ENCODE measurements around the gene PHLDB2. TPM values are rescaled to one million over a fixed set of nuclear protein-coding genes. Genes with fewer than 3 reads are reported as not detected.
A peak's percentile ranks its signal among the peaks of the same experiment; 100 is the strongest.

Gene PHLDB2
- total RNA-seq, 5 donors from 2014 or later (not counting 1 experiment from before 2014, with no cell fraction given), result 2.0 to 12.1 (median 3.9) TPM

DNA sequence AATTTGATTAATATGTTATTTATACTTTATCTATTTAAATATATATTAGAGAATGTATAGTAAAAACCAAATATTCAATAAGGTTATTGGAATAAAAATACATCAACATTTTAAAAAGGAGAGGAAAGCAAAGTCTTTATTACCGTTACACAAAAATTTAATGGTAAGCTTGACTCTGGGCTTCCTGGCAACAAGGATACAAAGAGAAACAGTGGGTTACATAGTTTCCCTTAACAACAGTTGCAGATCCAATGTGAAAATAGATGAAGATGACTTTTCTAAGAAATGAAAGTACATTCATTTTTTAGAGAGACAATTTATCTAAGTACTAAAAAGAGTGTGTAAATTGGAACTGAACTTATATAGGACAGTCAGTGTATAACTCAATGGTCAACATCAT is 6.0 kb upstream of the PHLDB2 start:
- no peak overlapping the region for H3K4me3 ChIP-seq (ENCODE audit: control insufficient read depth in 1 of 2, extremely low read depth in 1 of 2, low read length in 1 of 2)
- Mint-ChIP-seq H3K4me1 (peaks cover 6 to 11% (median 7%) of the 10 kb centered on the region in 3 donors), H3K27ac (no peak overlapping the region), H3K4me3 (no peak overlapping the region), H3K9me3 (no peaks in the 10 kb centered on the region), H3K36me3 (no peaks in the 10 kb centered on the region), H3K27me3 (peaks cover 5 to 10% of the 10 kb centered on the region in 2 donors)
- WGBS (ENCODE audit: insufficient coverage), result no CpG with 5 or more reads among the region's 1 CpG
- no peak for ATAC-seq (replicated peaks in 1 of 4)
- CTCF ChIA-PET, result no interaction called here
- DNase-seq, result no peak
- H3K9me3 ChIP-seq, result no peaks in the 10 kb centered on the region
- no peaks in the 10 kb centered on the region for H3K27me3 ChIP-seq (replicated peaks in 1 of 2; ENCODE audit: control insufficient read depth in 2 of 2, extremely low read depth in 1 of 2, insufficient read depth in 2 of 2, low read length in 1 of 2)
- no peak overlapping the region for H3K27ac ChIP-seq (ENCODE audit: low read length)
- peaks cover 0 to 8% of the 10 kb centered on the region in 2 experiments for H3K4me1 ChIP-seq (ENCODE audit: control insufficient read depth in 1 of 2, extremely low read depth in 1 of 2, insufficient read depth in 2 of 2, low read length in 2 of 2)
- POLR2A ChIA-PET, result no interaction called here
- H3K36me3 ChIP-seq (ENCODE audit: control insufficient read depth in 2 of 2, extremely low read depth in 1 of 2, insufficient read depth in 1 of 2, low read length in 1 of 2), result no peaks in the 10 kb centered on the region

- Histone ChIP-seq H3K9me3 (no peaks in the 10 kb centered on the region), H3K27ac (ENCODE audit: low read length) (no peak overlapping the region), H3K27me3 (replicated peaks in 1 of 2; ENCODE audit: control insufficient read depth in 2 of 2, extremely low read depth in 1 of 2, insufficient read depth in 2 of 2, low read length in 1 of 2) (peaks cover 0 to 7% of the 10 kb centered on the region in 2 experiments), H3K4me1 (ENCODE audit: control insufficient read depth in 1 of 2, extremely low read depth in 1 of 2, insufficient read depth in 2 of 2, low read length in 2 of 2) (peaks cover 8 to 9% of the 10 kb centered on the region in 2 experiments), H3K36me3 (ENCODE audit: control insufficient read depth in 2 of 2, extremely low read depth in 1 of 2, insufficient read depth in 1 of 2, low read length in 1 of 2) (no peaks in the 10 kb centered on the region), H3K4me3 (ENCODE audit: control insufficient read depth in 1 of 2, extremely low read depth in 1 of 2, low read length in 1 of 2) (no peak overlapping the region)
- no peak overlapping the region for H3K4me3 Mint-ChIP-seq
- DNase-seq (no peak), ATAC-seq (replicated peaks in 1 of 4) (no peak)
- ChIA-PET CTCF (no interaction called here), POLR2A (no interaction called here)
- peaks cover 8 to 16% (median 15%) of the 10 kb centered on the region in 3 donors for H3K4me1 Mint-ChIP-seq
- no peak overlapping the region for H3K27ac Mint-ChIP-seq
- no CpG with 5 or more reads among the region's 2 CpGs for WGBS (ENCODE audit: insufficient coverage)
- H3K27me3 Mint-ChIP-seq, result peaks cover 10 to 12% of the 10 kb centered on the region in 2 donors
- H3K9me3 Mint-ChIP-seq, result no peaks in the 10 kb centered on the region
- H3K36me3 Mint-ChIP-seq, result no peaks in the 10 kb centered on the region
These were observed 4.1 kb upstream of the PHLDB2 start for GRCh38 chr3:111854990-111855389.

DNA sequence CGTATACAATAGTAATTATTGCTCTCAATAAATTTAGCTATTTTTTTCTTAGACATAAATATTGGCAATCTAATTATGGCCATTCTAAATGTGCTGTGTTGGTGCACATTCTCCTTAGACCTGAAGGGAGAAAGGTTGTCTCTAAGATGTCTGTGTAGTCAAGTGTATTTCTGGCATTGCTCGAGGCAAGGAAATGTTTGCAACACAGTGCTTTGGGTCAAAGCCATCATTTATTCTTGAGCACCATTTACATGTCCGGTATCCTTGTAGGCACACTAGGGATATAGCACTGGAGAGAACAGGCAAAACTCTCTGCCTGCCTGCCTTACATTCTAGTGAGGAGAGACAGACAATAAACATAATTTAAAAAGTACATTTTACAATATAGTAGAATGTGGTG is 2.6 kb upstream of the PHLDB2 start:
- Mint-ChIP-seq H3K4me3 (no peak overlapping the region), H3K4me1 (peaks cover 21 to 23% (median 22%) of the 10 kb centered on the region in 3 donors), H3K36me3 (no peaks in the 10 kb centered on the region), H3K9me3 (no peaks in the 10 kb centered on the region), H3K27ac (no peak overlapping the region), H3K27me3 (peaks cover 12 to 19% of the 10 kb centered on the region in 2 donors)
- Histone ChIP-seq H3K36me3 (ENCODE audit: control insufficient read depth in 2 of 2, extremely low read depth in 1 of 2, insufficient read depth in 1 of 2, low read length in 1 of 2) (no peaks in the 10 kb centered on the region), H3K27me3 (replicated peaks in 1 of 2; ENCODE audit: control insufficient read depth in 2 of 2, extremely low read depth in 1 of 2, insufficient read depth in 2 of 2, low read length in 1 of 2) (peaks cover 0 to 12% of the 10 kb centered on the region in 2 experiments), H3K9me3 (no peaks in the 10 kb centered on the region), H3K27ac (ENCODE audit: low read length) (no peak overlapping the region), H3K4me3 (ENCODE audit: control insufficient read depth in 1 of 2, extremely low read depth in 1 of 2, low read length in 1 of 2) (no peak overlapping the region), H3K4me1 (ENCODE audit: control insufficient read depth in 1 of 2, extremely low read depth in 1 of 2, insufficient read depth in 2 of 2, low read length in 2 of 2) (peaks cover 13 to 15% of the 10 kb centered on the region in 2 experiments)
- DNase-seq, result no peak
- POLR2A ChIA-PET, result no interaction called here
- no peak for ATAC-seq (replicated peaks in 1 of 4)
- CTCF ChIA-PET, result interaction anchor here in 1 of 2 donors (0.6 kb wide), 1 partner anchor 1338 kb away, joined by 3 read pairs; no protein-coding TSS in a partner anchor
- WGBS (ENCODE audit: insufficient coverage), result no CpG with 5 or more reads among the region's 3 CpGs

DNA sequence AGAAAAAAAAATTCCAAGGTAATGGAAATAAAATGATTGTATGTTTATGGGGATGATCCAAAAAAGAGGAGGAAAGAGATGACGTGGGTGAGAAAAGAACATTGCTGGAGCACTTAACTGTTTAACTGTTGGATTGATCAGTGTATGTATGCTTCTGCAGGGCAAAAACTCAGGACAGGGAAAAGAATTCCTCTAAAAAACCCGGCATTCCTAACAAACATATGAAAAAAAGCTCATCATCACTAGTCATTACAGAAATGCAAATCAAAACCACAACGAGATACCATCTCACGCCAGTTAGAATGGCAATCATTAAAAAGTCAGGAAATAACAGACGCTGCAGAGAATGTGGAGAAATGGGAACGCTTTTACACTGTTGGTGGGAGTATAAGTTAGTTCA is 1.6 kb upstream of the PHLDB2 start:
- Histone ChIP-seq H3K27me3 (replicated peaks in 1 of 2; ENCODE audit: control insufficient read depth in 2 of 2, extremely low read depth in 1 of 2, insufficient read depth in 2 of 2, low read length in 1 of 2) (peaks cover 0 to 12% of the 10 kb centered on the region in 2 experiments), H3K36me3 (ENCODE audit: control insufficient read depth in 2 of 2, extremely low read depth in 1 of 2, insufficient read depth in 1 of 2, low read length in 1 of 2) (no peaks in the 10 kb centered on the region), H3K27ac (ENCODE audit: low read length) (no peak overlapping the region), H3K4me1 (ENCODE audit: control insufficient read depth in 1 of 2, extremely low read depth in 1 of 2, insufficient read depth in 2 of 2, low read length in 2 of 2) (peaks cover 10 to 15% of the 10 kb centered on the region in 2 experiments), H3K9me3 (no peaks in the 10 kb centered on the region), H3K4me3 (ENCODE audit: control insufficient read depth in 1 of 2, extremely low read depth in 1 of 2, low read length in 1 of 2) (no peak overlapping the region)
- H3K36me3 Mint-ChIP-seq, result no peaks in the 10 kb centered on the region
- WGBS (ENCODE audit: insufficient coverage), result 70% methylated on average over 2 of the region's 6 CpGs
- no peak overlapping the region for H3K4me3 Mint-ChIP-seq
- H3K9me3 Mint-ChIP-seq, result no peaks in the 10 kb centered on the region
- H3K4me1 Mint-ChIP-seq, result peaks cover 16 to 20% (median 19%) of the 10 kb centered on the region in 3 donors
- POLR2A ChIA-PET, result interaction anchor here in 1 of 2 donors (0.7 kb wide), 1 partner anchor 131 kb away, joined by 5 read pairs; no protein-coding TSS in a partner anchor
- ATAC-seq (replicated peaks in 1 of 4), result no peak
- H3K27me3 Mint-ChIP-seq, result peaks cover 13 to 22% of the 10 kb centered on the region in 2 donors
- H3K27ac Mint-ChIP-seq, result no peak overlapping the region
- CTCF ChIA-PET, result interaction anchor here (0.6 to 1.5 kb wide), 3 partner anchors 9 to 1337 kb away, joined by 3 read pairs; no protein-coding TSS in a partner anchor
- DNase-seq, result no peak

GRCh38 chr3:111858642-111859041 is 423 bp upstream of the PHLDB2 start:
- H3K36me3 ChIP-seq (ENCODE audit: control insufficient read depth in 2 of 2, extremely low read depth in 1 of 2, insufficient read depth in 1 of 2, low read length in 1 of 2), result no peaks in the 10 kb centered on the region
- Mint-ChIP-seq H3K4me1 (peaks cover 16 to 20% (median 19%) of the 10 kb centered on the region in 3 donors), H3K27me3 (peaks cover 22% of the 10 kb centered on the region in 2 donors), H3K27ac (no peak overlapping the region), H3K36me3 (no peaks in the 10 kb centered on the region), H3K9me3 (no peaks in the 10 kb centered on the region), H3K4me3 (peak overlapping the region; percentile 87 to 92 (median 91))
- H3K4me1 ChIP-seq (ENCODE audit: control insufficient read depth in 1 of 2, extremely low read depth in 1 of 2, insufficient read depth in 2 of 2, low read length in 2 of 2), result peaks cover 7 to 15% of the 10 kb centered on the region in 2 experiments
- H3K9me3 ChIP-seq, result no peaks in the 10 kb centered on the region
- ChIA-PET CTCF (interaction anchor here in 1 of 2 donors (1.0 to 2.7 kb wide), 4 partner anchors 8 to 191 kb away, joined by 3 to 11 read pairs (median 4); no protein-coding TSS in a partner anchor), POLR2A (interaction anchor here (0.7 to 0.9 kb wide), 2 partner anchors 35 to 120 kb away, joined by 3 to 4 read pairs; partner anchors contain the start of gene ABHD10 (in 1 of the 2))
- no peak overlapping the region for H3K27ac ChIP-seq (ENCODE audit: low read length)
- ATAC-seq (replicated peaks in 1 of 4) (no peak), DNase-seq (no peak)
- WGBS (ENCODE audit: insufficient coverage), result 76% methylated on average over 8 of the region's 10 CpGs
- H3K4me3 ChIP-seq (ENCODE audit: control insufficient read depth in 1 of 2, extremely low read depth in 1 of 2, low read length in 1 of 2), result peak overlapping the region in 1 of 2 donors; percentile 67
- H3K27me3 ChIP-seq (replicated peaks in 1 of 2; ENCODE audit: control insufficient read depth in 2 of 2, extremely low read depth in 1 of 2, insufficient read depth in 2 of 2, low read length in 1 of 2), result peaks cover 0 to 12% of the 10 kb centered on the region in 2 experiments

DNA sequence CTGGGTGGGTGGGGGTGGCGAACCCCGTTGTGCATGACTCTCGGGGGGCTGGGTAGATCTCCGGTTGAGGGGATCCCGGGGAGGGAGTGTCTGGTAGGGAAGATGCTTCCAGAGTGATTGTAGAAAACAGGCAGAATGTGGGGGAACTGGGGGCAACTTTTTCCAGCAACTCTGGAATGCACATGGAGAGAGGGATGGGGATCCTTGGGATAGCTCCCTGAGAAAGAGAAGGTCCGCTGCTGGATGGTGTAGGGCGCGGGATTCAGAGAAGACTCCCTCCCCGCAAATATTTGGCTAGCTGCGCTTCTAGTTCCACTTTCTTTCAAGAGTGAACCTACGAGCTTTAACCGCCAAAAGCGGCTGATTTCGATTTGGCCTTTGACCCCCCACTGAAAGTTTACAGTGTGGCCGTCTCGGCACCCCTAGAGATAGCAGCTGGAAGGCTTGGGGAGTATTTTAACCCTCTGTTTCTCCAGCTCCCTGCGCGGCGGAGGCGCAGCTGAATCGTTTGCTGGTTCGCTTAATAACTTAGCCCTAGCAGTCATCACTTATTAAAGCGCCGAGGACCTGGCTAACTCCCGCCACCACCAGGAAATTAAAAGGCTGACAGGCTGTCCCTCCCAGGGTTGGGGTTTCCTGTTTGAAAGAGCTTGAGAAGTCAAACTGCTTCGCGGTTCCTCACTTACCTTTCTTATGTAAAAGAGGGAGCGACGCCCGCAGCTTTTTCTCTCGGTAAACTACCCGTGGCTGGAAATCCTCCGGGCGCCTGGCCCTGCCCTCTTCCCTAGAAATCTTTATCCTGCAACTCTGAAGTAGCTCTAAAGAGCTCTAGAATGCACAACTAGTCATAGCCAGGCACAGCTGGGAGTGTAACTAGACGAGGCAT is 1.2 kb downstream of the PHLDB2 start:
- ATAC-seq (replicated peaks in 1 of 4), result peak; percentile 60 to 65 (median 64)
- WGBS (ENCODE audit: insufficient coverage), result 0% methylated on average over 14 of the region's 35 CpGs
- H3K4me3 Mint-ChIP-seq, result peak overlapping the region; percentile 87 to 92 (median 91)

More for the DNA sequence above, 1.2 kb downstream of the PHLDB2 start:
- Histone ChIP-seq H3K36me3 (ENCODE audit: control insufficient read depth in 2 of 2, extremely low read depth in 1 of 2, insufficient read depth in 1 of 2, low read length in 1 of 2) (no peaks in the 10 kb centered on the region), H3K27ac (ENCODE audit: low read length) (peak overlapping the region; percentile 57), H3K9me3 (no peaks in the 10 kb centered on the region), H3K4me3 (ENCODE audit: control insufficient read depth in 1 of 2, extremely low read depth in 1 of 2, low read length in 1 of 2) (peak overlapping the region; percentile 67 to 95), H3K27me3 (replicated peaks in 1 of 2; ENCODE audit: control insufficient read depth in 2 of 2, extremely low read depth in 1 of 2, insufficient read depth in 2 of 2, low read length in 1 of 2) (peaks cover 2 to 12% of the 10 kb centered on the region in 2 experiments), H3K4me1 (ENCODE audit: control insufficient read depth in 1 of 2, extremely low read depth in 1 of 2, insufficient read depth in 2 of 2, low read length in 2 of 2) (peaks cover 7 to 15% of the 10 kb centered on the region in 2 experiments)
- Mint-ChIP-seq H3K9me3 (no peaks in the 10 kb centered on the region), H3K36me3 (no peaks in the 10 kb centered on the region), H3K4me1 (peaks cover 16 to 20% (median 19%) of the 10 kb centered on the region in 3 donors), H3K27me3 (peaks cover 20 to 25% of the 10 kb centered on the region in 2 donors), H3K27ac (peak overlapping the region; percentile 25 to 87)
- peak; percentile 14 to 77 (median 36) for DNase-seq
- ChIA-PET CTCF (interaction anchor here (0.5 to 2.7 kb wide), 17 partner anchors 8 to 503 kb away, joined by 3 to 11 read pairs (median 4); partner anchors contain the start of gene ABHD10 (in 1 of the 2)), POLR2A (interaction anchor here in 1 of 2 donors (0.7 to 1.3 kb wide), 2 partner anchors 118 to 282 kb away, joined by 3 to 5 read pairs; partner anchors contain the start of gene ABHD10)
